H1 (cell line): Measurements from ENCODE around the gene OGDH. TPM values are rescaled to one million over a fixed set of nuclear protein-coding genes. Genes with fewer than 3 reads are reported as not detected.

Experiments used
- CTCF ChIA-PET: fragments of 300-600 bp; sonication (Branson Sonifier 250); formaldehyde crosslinking; loops from one replicate; lab custom pipeline; 2021; ENCODE audit not compliant: partially characterized antibody; lab: Charles Lee
- POLR2A ChIA-PET: fragments of 300-600 bp; sonication (Branson Sonifier 250); formaldehyde crosslinking; loops from one replicate; lab custom pipeline; 2021; ENCODE audit warnings: inconsistent platforms; ENCODE audit not compliant: partially characterized antibody; lab: Charles Lee
- DNase-seq, 2 experiments: peaks; one replicate each; pipeline versions ENCODE4 v3.0.0 to v3.0.0-alpha.2; 2010 to 2022; ENCODE audit warnings: low spot score in 2 of 2, low read depth in 1 of 2, mixed read lengths in 1 of 2
- FAIRE-seq: peaks from 2 replicates; lab custom pipeline; 2011; peaks lifted over from hg19 to GRCh38; lab: Jason Lieb, UNC
- H2AFZ ChIP-seq: 2 replicates; pipeline ENCODE4 v1.8.1; 2012; ENCODE audit warnings: low read length, inconsistent platforms
- H2AK5ac ChIP-seq: 2 replicates; pipeline ENCODE4 v1.6.1; 2013; ENCODE audit warnings: low read depth, low read length
- H2BK120ac ChIP-seq: replicated peaks from 2 replicates; pipeline ENCODE3; 2013; ENCODE audit warnings: low read depth, low read length, inconsistent platforms
- H2BK12ac ChIP-seq: 2 replicates; pipeline ENCODE4 v1.6.1; 2013; ENCODE audit warnings: low read depth, low read length
- H2BK15ac ChIP-seq: 2 replicates; pipeline ENCODE4 v1.6.1; 2013; ENCODE audit warnings: low read length
- H2BK20ac ChIP-seq: 2 replicates; pipeline ENCODE4 v1.6.1; 2013; ENCODE audit warnings: low read length
- H2BK5ac ChIP-seq: 2 replicates; pipeline ENCODE4 v1.6.1; 2013; ENCODE audit warnings: low read depth, low read length
- H3K14ac ChIP-seq: 2 replicates; pipeline ENCODE4 v1.6.1; 2013; ENCODE audit warnings: inconsistent platforms; ENCODE audit not compliant: insufficient read length
- H3K18ac ChIP-seq: 2 replicates; pipeline ENCODE4 v1.6.1; 2013; ENCODE audit warnings: low read length; ENCODE audit errors: extremely low read depth
- H3K23ac ChIP-seq: 2 replicates; pipeline ENCODE4 v1.6.1; 2013; ENCODE audit warnings: inconsistent platforms; ENCODE audit not compliant: insufficient read length
- H3K23me2 ChIP-seq: 2 replicates; pipeline ENCODE4 v1.6.1; 2013; ENCODE audit warnings: low read depth, low read length
- H3K27ac ChIP-seq: 2 replicates; pipeline ENCODE4 v1.6.1; 2011; ENCODE audit warnings: low read depth, low read length, inconsistent platforms
- H3K27me3 ChIP-seq, 4 experiments: replicated peaks in 1 of 4; 1 replicate in 1 of 4; 2 replicates in 3 of 4; pipeline versions ENCODE4 v1.6.1 to v1.8.1; 2011 to 2013; ENCODE audit warnings: low read length in 3 of 4, mild to moderate bottlenecking in 3 of 4, inconsistent platforms in 2 of 4, mixed read lengths in 2 of 4, moderate library complexity in 1 of 4; ENCODE audit not compliant: control insufficient read depth in 3 of 4, insufficient read depth in 3 of 4; ENCODE audit errors: extremely low read depth in 1 of 4
- H3K36me3 ChIP-seq, 4 experiments: 2 replicates each; pipeline versions ENCODE4 v1.6.1 to v1.8.1; 2011 to 2013; ENCODE audit warnings: mild to moderate bottlenecking in 4 of 4, low read length in 3 of 4, moderate library complexity in 2 of 4, control low read depth in 1 of 4, inconsistent platforms in 1 of 4; ENCODE audit not compliant: insufficient read depth in 4 of 4, control insufficient read depth in 2 of 4
- H3K4ac ChIP-seq: replicated peaks from 2 replicates; pipeline ENCODE3; 2013; ENCODE audit warnings: low read length, low read depth, mixed read lengths, inconsistent platforms; ENCODE audit not compliant: insufficient read length
- H3K4me1 ChIP-seq, 4 experiments: replicated peaks in 1 of 4; 1 replicate in 1 of 4; 2 replicates in 3 of 4; pipeline versions ENCODE4 v1.6.1 to v1.8.1; 2011 to 2013; ENCODE audit warnings: low read length in 3 of 4, inconsistent platforms in 2 of 4, mixed read lengths in 1 of 4; ENCODE audit not compliant: insufficient read depth in 4 of 4, control insufficient read depth in 3 of 4
- H3K4me2 ChIP-seq, 2 experiments: 2 replicates each; pipeline versions ENCODE4 v1.6.1 to v1.8.1; 2011 to 2013; ENCODE audit warnings: low read depth in 2 of 2, low read length in 2 of 2, control low read depth in 1 of 2, inconsistent platforms in 1 of 2, mild to moderate bottlenecking in 1 of 2; ENCODE audit not compliant: insufficient read depth in 1 of 2
- H3K4me3 ChIP-seq, 4 experiments: fragments of 200-600, 300-600 bp in 1 of 4; sonication (generic), shearing (Covaris generic), sonication (Bioruptor Twin) in 1 of 4; 2 replicates each; pipeline versions ENCODE4 v1.5.1 to v1.8.1; 2011 to 2016; ENCODE audit warnings: low read length in 4 of 4, low read depth in 3 of 4, control low read depth in 2 of 4, inconsistent platforms in 2 of 4, mild to moderate bottlenecking in 2 of 4, mixed read lengths in 1 of 4, moderate library complexity in 1 of 4; ENCODE audit not compliant: insufficient read depth in 2 of 4; ENCODE audit errors: extremely low read depth in 1 of 4
- H3K56ac ChIP-seq: replicated peaks from 2 replicates; pipeline ENCODE3; 2013; ENCODE audit warnings: low read depth, mild to moderate bottlenecking, mixed read lengths, low read length, inconsistent platforms; ENCODE audit not compliant: insufficient read length
- H3K79me1 ChIP-seq: 2 replicates; pipeline ENCODE4 v1.6.1; 2013; ENCODE audit warnings: low read depth, low read length, control low read depth
- H3K79me2 ChIP-seq, 2 experiments: 2 replicates each; pipeline versions ENCODE4 v1.6.1 to v1.8.1; 2012 to 2013; ENCODE audit warnings: low read length in 2 of 2, mild to moderate bottlenecking in 2 of 2, inconsistent platforms in 1 of 2; ENCODE audit not compliant: insufficient read depth in 2 of 2, control insufficient read depth in 1 of 2
- H3K9ac ChIP-seq, 4 experiments: replicated peaks in 1 of 4; 1 replicate in 1 of 4; 2 replicates in 3 of 4; pipeline versions ENCODE4 v1.6.1 to v1.8.1; 2011 to 2013; ENCODE audit warnings: low read depth in 3 of 4, low read length in 3 of 4, control low read depth in 2 of 4, mild to moderate bottlenecking in 2 of 4, moderate library complexity in 2 of 4, inconsistent platforms in 1 of 4; ENCODE audit errors: extremely low read depth in 1 of 4
- H3K9me3 ChIP-seq, 2 experiments: 2 replicates each; pipeline versions ENCODE4 v1.6.1 to v1.8.1; 2012 to 2013; ENCODE audit warnings: mild to moderate bottlenecking in 2 of 2, moderate library complexity in 2 of 2, control low read depth in 1 of 2, inconsistent platforms in 1 of 2, low read depth in 1 of 2, low read length in 1 of 2, mixed read lengths in 1 of 2; ENCODE audit not compliant: insufficient read depth in 2 of 2
- H4K20me1 ChIP-seq, 2 experiments: replicated peaks in 1 of 2; 2 replicates each; pipeline versions ENCODE3 to v1.8.1; 2011 to 2013; ENCODE audit warnings: inconsistent platforms in 2 of 2, low read length in 2 of 2, mild to moderate bottlenecking in 1 of 2; ENCODE audit not compliant: insufficient read depth in 2 of 2, control insufficient read depth in 1 of 2
- H4K5ac ChIP-seq: 2 replicates; pipeline ENCODE4 v1.6.1; 2013; ENCODE audit warnings: low read length, low read depth, mixed read lengths, inconsistent platforms; ENCODE audit not compliant: insufficient read length
- H4K8ac ChIP-seq: 2 replicates; pipeline ENCODE4 v1.8.0; 2013; ENCODE audit warnings: mild to moderate bottlenecking, moderate library complexity, low read length, inconsistent platforms; ENCODE audit not compliant: insufficient read depth; ENCODE audit errors: extremely low read depth
- H4K91ac ChIP-seq: replicated peaks from 2 replicates; pipeline ENCODE3; 2013; ENCODE audit warnings: low read length, mixed read lengths, inconsistent platforms; ENCODE audit not compliant: insufficient read length
- POLR2A ChIP-seq, 2 experiments: IDR thresholded peaks; 1 replicate in 1 of 2; 2 replicates in 1 of 2; pipeline ENCODE4 v1.6.1; 2011; ENCODE audit warnings: low read depth in 2 of 2, low read length in 2 of 2, mild to moderate bottlenecking in 2 of 2; ENCODE audit errors: control extremely low read depth in 1 of 2
- WGBS, 2 experiments: shearing (Covaris generic) in 1 of 2; methylation state at CpG; one replicate each; pipeline versions ENCODE4 v1.1.6 to v1.1.7; 2013 to 2015; ENCODE audit warnings: low lambda C conversion rate in 2 of 2, mixed read lengths in 2 of 2, inconsistent platforms in 1 of 2, low coverage in 1 of 2, missing lambda C conversion rate in 1 of 2; ENCODE audit not compliant: insufficient replicate concordance in 2 of 2, insufficient coverage in 1 of 2, insufficient read length in 1 of 2; ENCODE audit errors: extremely low coverage in 1 of 2, missing lambda C conversion rate in 1 of 2; 5-methylcytosine and 5-hydroxymethylcytosine counted together
- polyA plus RNA-seq, 7 experiments: library from polyadenylated mRNA; depleted of rRNA in 3 of 7; stranded (reverse) in 5 of 7; unstranded in 2 of 7; fragments of >200 nt in 5 of 7; fragments of 200-250 nt in 2 of 7; gene quantifications; 1 replicate in 5 of 7; 2 replicates in 1 of 7; 4 replicates in 1 of 7; pipeline versions ENCODE4 v1.2.1 to v1.2.3, GENCODE V29; 2011 to 2013; ENCODE audit warnings: missing spikeins in 2 of 7, mixed read lengths in 2 of 7
- total RNA-seq: library from RNA; stranded (reverse); fragmentation: NEBNext Ultra II Directional; extraction: Animal tissue kit (Norgen Biotek cat#: 25700); gene quantifications from 2 replicates; pipeline ENCODE4 v1.2.1, GENCODE V29; 2021
- TF ChIP-seq, protein P1 (sequence below): IDR thresholded peaks from 2 replicates; pipeline ENCODE4 v1.6.1; 2012; ENCODE audit warnings: inconsistent platforms

Gene OGDH
- total and polyA plus RNA-seq, 2 of the 8 experiments (the other 6 are each of a cell fraction or from before 2014, with no cell fraction given) = 71.6 to 91.6 TPM

- H2BK12ac ChIP-seq = no peak overlapping the region
- POLR2A ChIA-PET = interaction anchor here (1.0 kb wide), 1 partner anchor 32 kb away, joined by 3 read pairs; no protein-coding TSS in a partner anchor
Measured at GRCh38 chr7:44673771-44674170, 67.3 kb downstream of the OGDH start.

More at GRCh38 chr7:44673771-44674170, 67.3 kb downstream of the OGDH start:
- Histone ChIP-seq H4K20me1 (peaks cover 2 to 3% of the 10 kb centered on the region in 2 experiments), H4K91ac (no peak overlapping the region), H3K56ac (no peak overlapping the region), H3K23ac (no peak overlapping the region), H3K23me2 (no peaks in the 10 kb centered on the region), H4K8ac (no peak overlapping the region), H3K4ac (no peak overlapping the region), H3K27ac (no peak overlapping the region), H2BK20ac (no peak overlapping the region), H3K9me3 (no peaks in the 10 kb centered on the region), H3K79me1 (no peaks in the 10 kb centered on the region), H3K4me3 (no peak overlapping the region), H3K14ac (no peak overlapping the region), H2BK120ac (no peak overlapping the region), H3K79me2 (no peaks in the 10 kb centered on the region), H3K9ac (no peak overlapping the region), H3K27me3 (no peaks in the 10 kb centered on the region), H2AK5ac (no peak overlapping the region), H3K4me1 (no peaks in the 10 kb centered on the region), H3K18ac (no peak overlapping the region), H2BK15ac (no peak overlapping the region), H4K5ac (no peak overlapping the region), H3K36me3 (peaks cover 3 to 25% (median 8%) of the 10 kb centered on the region in 4 experiments; a peak in 6 of 8 replicates), H2AFZ (no peak overlapping the region), H3K4me2 (no peak overlapping the region), H2BK5ac (no peak overlapping the region)
- CTCF ChIA-PET = no interaction called here
- 95% methylated on average over 6 of the region's 6 CpGs; no CpG with 5 or more reads in 1 of the 2 experiments for WGBS, 2 experiments
- TF ChIP-seq POLR2A (IDR thresholded peaks at IDR 0.05; ENCODE audit: control extremely low read depth in 1 of 2, low read depth in 2 of 2, low read length in 2 of 2) = no peak
- TF ChIP-seq, protein P1, sequence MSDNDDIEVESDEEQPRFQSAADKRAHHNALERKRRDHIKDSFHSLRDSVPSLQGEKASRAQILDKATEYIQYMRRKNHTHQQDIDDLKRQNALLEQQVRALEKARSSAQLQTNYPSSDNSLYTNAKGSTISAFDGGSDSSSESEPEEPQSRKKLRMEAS = no peak
- FAIRE-seq (no peak), DNase-seq (no peak)
